Astrocyte (in vitro differentiated cells and primary cell): ENCODE results near the gene LYST. TPM values are rescaled to one million over a fixed set of nuclear protein-coding genes. Genes with fewer than 3 reads are reported as not detected.
"Not testable (repeated sequence)": the region's sequence is repeated elsewhere in the genome, so short reads cannot be mapped to it uniquely, and the experiment has no call there.

ENCODE experiments used
- DNase-seq: peaks from one replicate; pipeline ENCODE4 v3.0.0-alpha.2; 2010; ENCODE audit warnings: low read depth
- FAIRE-seq: peaks from 2 replicates; lab custom pipeline; 2011; peaks lifted over from hg19 to GRCh38; lab: Jason Lieb, UNC
- H2AFZ ChIP-seq: 2 replicates; pipeline ENCODE4 v1.6.0; 2012; ENCODE audit warnings: low read depth, low read length, inconsistent platforms
- H3K27ac ChIP-seq: 2 replicates; pipeline ENCODE4 v1.5.1; 2011; ENCODE audit warnings: low read depth, low read length, inconsistent platforms
- H3K27me3 ChIP-seq: 2 replicates; pipeline ENCODE4 v1.6.0; 2011; ENCODE audit warnings: low read length, inconsistent platforms; ENCODE audit not compliant: insufficient read depth
- H3K36me3 ChIP-seq: 2 replicates; pipeline ENCODE4 v1.5.1; 2011; ENCODE audit warnings: low read length, inconsistent platforms; ENCODE audit not compliant: insufficient read depth
- H3K4me1 ChIP-seq: 2 replicates; pipeline ENCODE4 v1.5.1; 2011; ENCODE audit warnings: low read length, inconsistent platforms; ENCODE audit not compliant: insufficient read depth
- H3K4me2 ChIP-seq: 2 replicates; pipeline ENCODE4 v1.6.0; 2012; ENCODE audit warnings: low read length, inconsistent platforms
- H3K4me3 ChIP-seq: 2 replicates; pipeline ENCODE4 v1.5.1; 2011; ENCODE audit warnings: low read depth, mild to moderate bottlenecking, low read length, inconsistent platforms; ENCODE audit not compliant: insufficient read depth
- H3K79me2 ChIP-seq: 2 replicates; pipeline ENCODE4 v1.6.0; 2012; ENCODE audit warnings: mild to moderate bottlenecking, low read length, inconsistent platforms; ENCODE audit not compliant: insufficient read depth
- H3K9ac ChIP-seq: 2 replicates; pipeline ENCODE4 v1.6.0; 2012; ENCODE audit warnings: mild to moderate bottlenecking, low read length, inconsistent platforms
- H3K9me3 ChIP-seq: 2 replicates; pipeline ENCODE4 v1.5.1; 2012; ENCODE audit warnings: low read depth, mild to moderate bottlenecking, low read length, inconsistent platforms; ENCODE audit not compliant: insufficient read depth
- H4K20me1 ChIP-seq: 2 replicates; pipeline ENCODE4 v1.6.0; 2012; ENCODE audit warnings: low read length, inconsistent platforms; ENCODE audit not compliant: insufficient read depth
- H3K27ac Mint-ChIP-seq: one replicate; pipeline ENCODE4 v1.8.0; 2021; ENCODE audit warnings: mild to moderate bottlenecking, mixed read lengths; ENCODE audit not compliant: unreplicated experiment
- H3K27me3 Mint-ChIP-seq: one replicate; pipeline ENCODE4 v1.8.0; 2021; ENCODE audit warnings: low read depth, mixed read lengths; ENCODE audit not compliant: unreplicated experiment
- H3K36me3 Mint-ChIP-seq: one replicate; pipeline ENCODE4 v1.8.0; 2021; ENCODE audit warnings: low read depth, mixed read lengths; ENCODE audit not compliant: unreplicated experiment
- H3K4me1 Mint-ChIP-seq: one replicate; pipeline ENCODE4 v1.8.0; 2021; ENCODE audit warnings: low read depth, mixed read lengths; ENCODE audit not compliant: unreplicated experiment
- H3K4me3 Mint-ChIP-seq: one replicate; pipeline ENCODE4 v1.8.0; 2021; ENCODE audit warnings: mild to moderate bottlenecking, moderate library complexity, mixed read lengths; ENCODE audit not compliant: unreplicated experiment
- H3K9me3 Mint-ChIP-seq: one replicate; pipeline ENCODE4 v1.8.0; 2021; ENCODE audit warnings: mild to moderate bottlenecking, mixed read lengths; ENCODE audit not compliant: unreplicated experiment
- CTCF ChIP-seq: IDR thresholded peaks from 2 replicates; pipeline ENCODE4 v1.5.1; 2011; ENCODE audit warnings: low read depth, mild to moderate bottlenecking, inconsistent platforms, low read length, moderate library complexity; ENCODE audit not compliant: insufficient read depth
- EZH2 ChIP-seq: IDR thresholded peaks from 2 replicates; pipeline ENCODE4 v1.6.1; 2012; ENCODE audit warnings: mild to moderate bottlenecking, low read length, inconsistent platforms; ENCODE audit not compliant: insufficient read depth
- total RNA-seq: library from RNA; stranded (reverse); gene quantifications from 2 replicates; pipeline ENCODE4 v1.2.1, GENCODE V29; 2021

The LYST gene
- total RNA-seq, 1 donor from 2014 or later = 15.7 TPM

GRCh38 chr1:235639226-235640205 is 227.2 kb downstream of the LYST start:
- Mint-ChIP-seq H3K27me3 (peaks cover 15% of the 10 kb centered on the region), H3K9me3 (no peaks in the 10 kb centered on the region), H3K27ac (no peak overlapping the region), H3K36me3 (peaks cover 2% of the 10 kb centered on the region), H3K4me1 (peaks cover 17% of the 10 kb centered on the region), H3K4me3 (no peak overlapping the region)
- no peaks in the 10 kb centered on the region for H3K27me3 ChIP-seq
- no peaks in the 10 kb centered on the region for H3K36me3 ChIP-seq
- H3K9ac ChIP-seq = no peak overlapping the region
- H2AFZ ChIP-seq = no peak overlapping the region
- TF ChIP-seq EZH2 (no peak), CTCF (no peak)
- no peak overlapping the region for H3K27ac ChIP-seq
- H3K4me3 ChIP-seq = no peak overlapping the region
- DNase-seq = no peak
- H3K9me3 ChIP-seq = no peaks in the 10 kb centered on the region
- H3K79me2 ChIP-seq = no peaks in the 10 kb centered on the region
- H4K20me1 ChIP-seq = no peaks in the 10 kb centered on the region
- no peak for FAIRE-seq
- H3K4me1 ChIP-seq = peaks cover 10% of the 10 kb centered on the region
- no peak overlapping the region for H3K4me2 ChIP-seq

GRCh38 chr1:235638612-235639011 is 228.1 kb downstream of the LYST start:
- H3K36me3 Mint-ChIP-seq, H3K27ac Mint-ChIP-seq, H3K9me3 ChIP-seq, H3K4me3 Mint-ChIP-seq, H3K9me3 Mint-ChIP-seq, FAIRE-seq, H2AFZ ChIP-seq, H3K27ac ChIP-seq, DNase-seq, H3K79me2 ChIP-seq, H4K20me1 ChIP-seq, H3K4me2 ChIP-seq, H3K27me3 ChIP-seq, H3K9ac ChIP-seq, H3K4me3 ChIP-seq, H3K36me3 ChIP-seq, H3K4me1 ChIP-seq: not testable (repeated sequence)
- Mint-ChIP-seq H3K27me3 (peaks cover 15% of the 10 kb centered on the region), H3K4me1 (peaks cover 14% of the 10 kb centered on the region)

- no peak overlapping the region for H3K27ac ChIP-seq
- Mint-ChIP-seq H3K27me3 (peaks cover 15% of the 10 kb centered on the region), H3K9me3 (no peaks in the 10 kb centered on the region), H3K36me3 (peaks cover 2% of the 10 kb centered on the region), H3K27ac (no peak overlapping the region), H3K4me3 (no peak overlapping the region), H3K4me1 (peaks cover 13% of the 10 kb centered on the region)
- no peaks in the 10 kb centered on the region for H3K9me3 ChIP-seq
- H3K36me3 ChIP-seq = no peaks in the 10 kb centered on the region
- H3K9ac ChIP-seq = no peak overlapping the region
- no peak for FAIRE-seq
- no peaks in the 10 kb centered on the region for H3K79me2 ChIP-seq
- TF ChIP-seq EZH2 (no peak), CTCF (no peak)
- H3K4me3 ChIP-seq = no peak overlapping the region
- no peak for DNase-seq
- H3K4me1 ChIP-seq = peaks cover 13% of the 10 kb centered on the region
- no peaks in the 10 kb centered on the region for H4K20me1 ChIP-seq
- no peak overlapping the region for H3K4me2 ChIP-seq
- H2AFZ ChIP-seq = no peak overlapping the region
- H3K27me3 ChIP-seq = no peaks in the 10 kb centered on the region
Measured at GRCh38 chr1:235637756-235638534, 228.8 kb downstream of the LYST start.
